ENCODE results near the gene TSKU. TPM values are rescaled to one million over a fixed set of nuclear protein-coding genes. Genes with fewer than 3 reads are reported as not detected.

TSKU gene
- total RNA-seq, 1 experiment from 2014 or later, result 99.4 TPM

- Histone ChIP-seq H3K9me3 (ENCODE audit: insufficient read depth, low read depth) (no peaks in the 10 kb centered on the region), H3K4me1 (replicated peaks; ENCODE audit: insufficient read depth) (peaks cover 39% of the 10 kb centered on the region), H2AFZ (no peak overlapping the region), H3K9me2 (ENCODE audit: insufficient read depth) (no peaks in the 10 kb centered on the region), H4K20me1 (ENCODE audit: insufficient read depth) (peaks cover 28% of the 10 kb centered on the region), H3K79me2 (ENCODE audit: low read depth) (peaks cover 30% of the 10 kb centered on the region), H3K4me3 (no peak overlapping the region), H3K27ac (0 out of 2 replicates have a peak overlapping the region, but pooled peaks have one; percentile 22), H3K4me2 (peak overlapping the region; percentile 6; the same call in 1 of the 2 replicates), H3K36me3 (ENCODE audit: low read depth) (peaks cover 26% of the 10 kb centered on the region), H3F3A (ENCODE audit: insufficient read depth, low read depth) (peaks cover 72% of the 10 kb centered on the region), H3K27me3 (ENCODE audit: insufficient read depth, low read depth) (no peaks in the 10 kb centered on the region)
- POLR2A ChIA-PET (ENCODE audit: unreplicated experiment), result interaction anchor here (0.6 kb wide), 1 partner anchor 59 kb away, joined by 3 read pairs; no protein-coding TSS in a partner anchor
- CTCF ChIA-PET, result interaction anchor here (0.6 kb wide), 1 partner anchor 388 kb away, joined by 4 read pairs; no protein-coding TSS in a partner anchor
- TF ChIP-seq EZH2 (IDR thresholded peaks at IDR 0.05; ENCODE audit: low read depth), result no peak
- TF ChIP-seq, protein P1, sequence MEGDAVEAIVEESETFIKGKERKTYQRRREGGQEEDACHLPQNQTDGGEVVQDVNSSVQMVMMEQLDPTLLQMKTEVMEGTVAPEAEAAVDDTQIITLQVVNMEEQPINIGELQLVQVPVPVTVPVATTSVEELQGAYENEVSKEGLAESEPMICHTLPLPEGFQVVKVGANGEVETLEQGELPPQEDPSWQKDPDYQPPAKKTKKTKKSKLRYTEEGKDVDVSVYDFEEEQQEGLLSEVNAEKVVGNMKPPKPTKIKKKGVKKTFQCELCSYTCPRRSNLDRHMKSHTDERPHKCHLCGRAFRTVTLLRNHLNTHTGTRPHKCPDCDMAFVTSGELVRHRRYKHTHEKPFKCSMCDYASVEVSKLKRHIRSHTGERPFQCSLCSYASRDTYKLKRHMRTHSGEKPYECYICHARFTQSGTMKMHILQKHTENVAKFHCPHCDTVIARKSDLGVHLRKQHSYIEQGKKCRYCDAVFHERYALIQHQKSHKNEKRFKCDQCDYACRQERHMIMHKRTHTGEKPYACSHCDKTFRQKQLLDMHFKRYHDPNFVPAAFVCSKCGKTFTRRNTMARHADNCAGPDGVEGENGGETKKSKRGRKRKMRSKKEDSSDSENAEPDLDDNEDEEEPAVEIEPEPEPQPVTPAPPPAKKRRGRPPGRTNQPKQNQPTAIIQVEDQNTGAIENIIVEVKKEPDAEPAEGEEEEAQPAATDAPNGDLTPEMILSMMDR (conservative IDR thresholded peaks at IDR 0.05), result no peak
- no peak for DNase-seq
- intact Hi-C loops (cut with micrococcal nuclease; ENCODE audit: unreplicated experiment), result no loop called here
- BruUV-seq (replicated peaks), result no TSS peak
Measured at GRCh38 chr11:76801225-76801624, 18.1 kb downstream of the TSKU start.

DNA sequence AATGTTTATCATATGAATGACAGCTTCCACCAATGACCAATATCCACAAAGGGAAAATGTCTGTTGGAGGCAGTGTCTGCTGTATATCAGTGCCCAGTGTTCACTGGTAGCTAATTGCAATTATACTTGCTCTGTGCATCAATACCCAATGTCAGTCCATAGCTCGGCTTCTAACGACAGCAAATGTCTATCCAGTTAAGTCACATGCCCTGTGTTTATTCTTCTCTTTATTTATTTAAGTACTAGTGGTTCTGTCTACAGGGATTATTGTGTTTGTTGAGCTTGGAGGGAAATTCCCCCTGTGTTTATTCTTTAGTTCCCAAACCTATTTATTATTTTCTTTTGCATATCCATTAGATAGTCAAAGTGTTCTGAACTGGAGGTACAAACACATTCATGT is 18.6 kb downstream of the TSKU start:
- peaks cover 23% of the 10 kb centered on the region for H4K20me1 ChIP-seq (ENCODE audit: insufficient read depth)
- BruUV-seq (replicated peaks), result no TSS peak

GRCh38 chr11:76802151-76802550 is 19.0 kb downstream of the TSKU start:
- Histone ChIP-seq H3F3A (ENCODE audit: insufficient read depth, low read depth) (peaks cover 67% of the 10 kb centered on the region), H3K4me3 (no peak overlapping the region), H3K27me3 (ENCODE audit: insufficient read depth, low read depth) (no peaks in the 10 kb centered on the region), H2AFZ (no peak overlapping the region), H3K27ac (no peak overlapping the region), H3K9me3 (ENCODE audit: insufficient read depth, low read depth) (no peaks in the 10 kb centered on the region), H3K36me3 (ENCODE audit: low read depth) (peaks cover 18% of the 10 kb centered on the region), H3K79me2 (ENCODE audit: low read depth) (peaks cover 20% of the 10 kb centered on the region), H3K4me1 (replicated peaks; ENCODE audit: insufficient read depth) (peaks cover 39% of the 10 kb centered on the region), H3K4me2 (peak overlapping the region; percentile 54; the same call in 1 of the 2 replicates), H4K20me1 (ENCODE audit: insufficient read depth) (peaks cover 19% of the 10 kb centered on the region), H3K9me2 (ENCODE audit: insufficient read depth) (no peaks in the 10 kb centered on the region)
- ChIA-PET CTCF (interaction anchor here (1.5 to 1.7 kb wide), 2 partner anchors 68 to 117 kb away, joined by 6 read pairs; no protein-coding TSS in a partner anchor), POLR2A (ENCODE audit: unreplicated experiment) (interaction anchor here (0.6 kb wide), 1 partner anchor 502 kb away, joined by 5 read pairs; no protein-coding TSS in a partner anchor)
- no peak for DNase-seq
- intact Hi-C loops (cut with micrococcal nuclease; ENCODE audit: unreplicated experiment), result no loop called here
- TF ChIP-seq, protein P1 (conservative IDR thresholded peaks at IDR 0.05), result no peak
- no peak for TF ChIP-seq EZH2 (IDR thresholded peaks at IDR 0.05; ENCODE audit: low read depth)
- BruUV-seq (replicated peaks), result no TSS peak

More for the DNA sequence above, 18.6 kb downstream of the TSKU start:
- TF ChIP-seq, protein P1 (conservative IDR thresholded peaks at IDR 0.05), result no peak
- TF ChIP-seq EZH2 (IDR thresholded peaks at IDR 0.05; ENCODE audit: low read depth), result no peak
- H3K9me2 ChIP-seq (ENCODE audit: insufficient read depth), result no peaks in the 10 kb centered on the region
- H3K9me3 ChIP-seq (ENCODE audit: insufficient read depth, low read depth), result no peaks in the 10 kb centered on the region
- intact Hi-C loops (cut with micrococcal nuclease; ENCODE audit: unreplicated experiment), result no loop called here
- peaks cover 71% of the 10 kb centered on the region for H3F3A ChIP-seq (ENCODE audit: insufficient read depth, low read depth)
- peak overlapping the region; percentile 6; the same call in 1 of the 2 replicates for H3K4me2 ChIP-seq
- H3K79me2 ChIP-seq (ENCODE audit: low read depth), result peaks cover 25% of the 10 kb centered on the region
- peaks cover 22% of the 10 kb centered on the region for H3K36me3 ChIP-seq (ENCODE audit: low read depth)
- no peak overlapping the region for H2AFZ ChIP-seq
- DNase-seq, result no peak
- H3K27me3 ChIP-seq (ENCODE audit: insufficient read depth, low read depth), result no peaks in the 10 kb centered on the region
- ChIA-PET CTCF (interaction anchor here (0.6 to 1.7 kb wide), 2 partner anchors 117 to 388 kb away, joined by 4 to 6 read pairs; no protein-coding TSS in a partner anchor), POLR2A (ENCODE audit: unreplicated experiment) (interaction anchor here (0.6 kb wide), 2 partner anchors 58 to 502 kb away, joined by 3 to 5 read pairs; no protein-coding TSS in a partner anchor)
- H3K4me3 ChIP-seq, result no peak overlapping the region
- no peak overlapping the region for H3K27ac ChIP-seq
- peaks cover 39% of the 10 kb centered on the region for H3K4me1 ChIP-seq (replicated peaks; ENCODE audit: insufficient read depth)
